GM21825 (cell line): ENCODE measurements around the gene P2RY11.

Experiments
- ATAC-seq: cut with Tn5 transposase; IDR thresholded peaks from one replicate; pipeline ENCODE4 v1.9.1; 2021; ENCODE audit warnings: mild to moderate bottlenecking, moderate library complexity; ENCODE audit not compliant: unreplicated experiment

Gene P2RY11

GRCh38 chr19:10138879-10139795 lies 27.6 kb downstream of the P2RY11 start:
- no peak for ATAC-seq

- no peak for ATAC-seq
These were observed 28.5 kb downstream of the P2RY11 start for GRCh38 chr19:10139952-10140351.

- no peak for ATAC-seq
These were observed 30.0 kb downstream of the P2RY11 start for GRCh38 chr19:10141479-10141878.

GRCh38 chr19:10141973-10142372 lies 30.5 kb downstream of the P2RY11 start:
- no peak for ATAC-seq

- no peak for ATAC-seq
These were observed 31.3 kb downstream of the P2RY11 start for GRCh38 chr19:10142701-10143375.

- ATAC-seq = no peak
These were observed 32.2 kb downstream of the P2RY11 start for GRCh38 chr19:10143681-10144080.

- ATAC-seq = no peak
These were observed 32.9 kb downstream of the P2RY11 start for GRCh38 chr19:10144361-10144760.

GRCh38 chr19:10145031-10145430 lies 33.5 kb downstream of the P2RY11 start:
- no peak for ATAC-seq

GRCh38 chr19:10146142-10146541 lies 34.6 kb downstream of the P2RY11 start:
- no peak for ATAC-seq

GRCh38 chr19:10149427-10149826 lies 37.9 kb downstream of the P2RY11 start:
- ATAC-seq = no peak

- no peak for ATAC-seq
These were observed 40.0 kb downstream of the P2RY11 start for GRCh38 chr19:10151521-10151920.

GRCh38 chr19:10152100-10152499 lies 40.6 kb downstream of the P2RY11 start:
- no peak for ATAC-seq

GRCh38 chr19:10155839-10156238 lies 44.3 kb downstream of the P2RY11 start:
- no peak for ATAC-seq

GRCh38 chr19:10158071-10158470 lies 46.6 kb downstream of the P2RY11 start:
- no peak for ATAC-seq

- ATAC-seq = no peak
These were observed 47.0 kb downstream of the P2RY11 start for GRCh38 chr19:10158485-10158884.

GRCh38 chr19:10159610-10160009 lies 48.1 kb downstream of the P2RY11 start:
- ATAC-seq = no peak

- ATAC-seq = no peak
These were observed 52.0 kb downstream of the P2RY11 start for GRCh38 chr19:10163536-10163935.
